Fibroblast of lung (primary cell): ENCODE data around the gene UGT8. TPM values are rescaled to one million over a fixed set of nuclear protein-coding genes. Genes with fewer than 3 reads are reported as not detected.

Experiments used
- DNase-seq, 2 donors: peaks; one replicate each; pipeline versions ENCODE4 v3.0.0 to v3.0.0-alpha.2; 2010; ENCODE audit warnings: low read depth in 2 of 2
- H2AFZ ChIP-seq: 2 replicates; pipeline ENCODE4 v1.5.1; 2012; ENCODE audit warnings: low read length, control low read depth, inconsistent platforms
- H3K27ac ChIP-seq: 2 replicates; pipeline ENCODE4 v1.5.1; 2011; ENCODE audit warnings: low read length, control low read depth; ENCODE audit not compliant: insufficient read depth
- H3K27me3 ChIP-seq: 2 replicates; pipeline ENCODE4 v1.5.1; 2011; ENCODE audit warnings: mild to moderate bottlenecking, low read length; ENCODE audit not compliant: control insufficient read depth, insufficient read depth
- H3K36me3 ChIP-seq: 2 replicates; pipeline ENCODE4 v1.5.1; 2011; ENCODE audit warnings: low read length; ENCODE audit not compliant: control insufficient read depth, insufficient read depth
- H3K4me1 ChIP-seq: 2 replicates; pipeline ENCODE4 v1.5.1; 2011; ENCODE audit warnings: low read length; ENCODE audit not compliant: control insufficient read depth, insufficient read depth; ENCODE audit errors: extremely low read depth
- H3K4me2 ChIP-seq: 2 replicates; pipeline ENCODE4 v1.5.1; 2011; ENCODE audit warnings: low read length, control low read depth; ENCODE audit not compliant: insufficient read depth; ENCODE audit errors: extremely low read depth
- H3K4me3 ChIP-seq, 4 experiments: fragments of 200-600 bp in 1 of 4; sonication (generic) in 1 of 4; replicated peaks in 1 of 4; 2 replicates each; pipeline ENCODE4 v1.5.1; 2011 to 2016; ENCODE audit warnings: low read length in 4 of 4, low read depth in 3 of 4, mild to moderate bottlenecking in 3 of 4, control low read depth in 2 of 4, inconsistent platforms in 1 of 4, mixed read lengths in 1 of 4; ENCODE audit not compliant: insufficient read depth in 1 of 4; ENCODE audit errors: control extremely low read depth in 1 of 4
- H3K79me2 ChIP-seq: 2 replicates; pipeline ENCODE4 v1.5.1; 2012; ENCODE audit warnings: mild to moderate bottlenecking, low read length, inconsistent platforms; ENCODE audit not compliant: control insufficient read depth, insufficient read depth
- H3K9ac ChIP-seq: 2 replicates; pipeline ENCODE4 v1.5.1; 2011; ENCODE audit warnings: mild to moderate bottlenecking, low read length, control low read depth; ENCODE audit not compliant: insufficient read depth
- H3K9me3 ChIP-seq: 2 replicates; pipeline ENCODE4 v1.5.1; 2012; ENCODE audit warnings: low read depth, low read length; ENCODE audit not compliant: control insufficient read depth, insufficient read depth
- H4K20me1 ChIP-seq: 2 replicates; pipeline ENCODE4 v1.5.1; 2011; ENCODE audit warnings: low read length; ENCODE audit not compliant: control insufficient read depth, insufficient read depth; ENCODE audit errors: extremely low read depth
- EZH2 ChIP-seq: IDR thresholded peaks from 2 replicates; pipeline ENCODE4 v1.5.1; 2012; ENCODE audit warnings: low read length, control low read depth, mild to moderate bottlenecking; ENCODE audit errors: missing control alignments
- polyA plus RNA-seq, 2 donors: library from polyadenylated mRNA; depleted of rRNA in 1 of 2; stranded (reverse) in 1 of 2; unstranded in 1 of 2; fragments of >200 nt; gene quantifications; 2 replicates each; pipeline ENCODE4 v1.2.1, GENCODE V29; 2011 to 2012; ENCODE audit warnings: missing spikeins in 1 of 2
- total RNA-seq: library from RNA; depleted of rRNA; stranded (reverse); fragments of >200 nt; gene quantifications from 2 replicates; pipeline ENCODE4 v1.2.1, GENCODE V29; 2014
- TF ChIP-seq, protein P1 (sequence below), 2 donors: IDR thresholded peaks in 1 of 2; conservative IDR thresholded peaks in 1 of 2; 1 replicate in 1 of 2; 2 replicates in 1 of 2; pipeline ENCODE4 v1.5.1; 2011 to 2012; ENCODE audit warnings: low read length in 2 of 2, control low read depth in 1 of 2, inconsistent platforms in 1 of 2, low read depth in 1 of 2, mild to moderate bottlenecking in 1 of 2

UGT8 gene
- total and polyA plus RNA-seq, 2 donors (not counting 1 experiment from before 2014, with no cell fraction given), result under 0.01 TPM; not detected in 1

DNA sequence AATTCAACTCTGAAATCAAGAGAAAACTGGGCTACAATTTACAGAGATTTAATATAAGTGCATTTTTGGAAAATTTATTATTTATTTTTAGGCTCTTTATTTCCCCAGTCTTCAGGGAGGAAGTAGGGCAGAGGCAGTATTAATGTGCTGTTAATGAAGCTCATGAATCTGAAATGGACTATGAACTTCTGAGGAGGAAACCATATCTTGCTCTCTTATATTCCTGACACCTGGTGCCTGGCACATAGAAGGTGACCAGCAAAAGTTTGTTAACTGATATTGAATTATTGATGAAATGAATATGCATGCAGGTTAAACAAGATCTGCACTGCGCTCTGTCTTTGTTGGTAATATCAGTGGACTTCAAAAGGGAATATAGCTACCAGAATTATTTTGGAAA lies 55.1 kb downstream of the UGT8 start:
- Histone ChIP-seq H3K36me3 (no peaks in the 10 kb centered on the region), H3K4me1 (no peaks in the 10 kb centered on the region), H3K4me2 (no peak overlapping the region), H3K27me3 (no peaks in the 10 kb centered on the region), H3K9ac (no peak overlapping the region), H4K20me1 (no peaks in the 10 kb centered on the region), H3K27ac (no peak overlapping the region), H3K4me3 (no peak overlapping the region), H3K9me3 (no peaks in the 10 kb centered on the region), H2AFZ (no peak overlapping the region), H3K79me2 (no peaks in the 10 kb centered on the region)
- no peak for TF ChIP-seq EZH2
- TF ChIP-seq, protein P1, sequence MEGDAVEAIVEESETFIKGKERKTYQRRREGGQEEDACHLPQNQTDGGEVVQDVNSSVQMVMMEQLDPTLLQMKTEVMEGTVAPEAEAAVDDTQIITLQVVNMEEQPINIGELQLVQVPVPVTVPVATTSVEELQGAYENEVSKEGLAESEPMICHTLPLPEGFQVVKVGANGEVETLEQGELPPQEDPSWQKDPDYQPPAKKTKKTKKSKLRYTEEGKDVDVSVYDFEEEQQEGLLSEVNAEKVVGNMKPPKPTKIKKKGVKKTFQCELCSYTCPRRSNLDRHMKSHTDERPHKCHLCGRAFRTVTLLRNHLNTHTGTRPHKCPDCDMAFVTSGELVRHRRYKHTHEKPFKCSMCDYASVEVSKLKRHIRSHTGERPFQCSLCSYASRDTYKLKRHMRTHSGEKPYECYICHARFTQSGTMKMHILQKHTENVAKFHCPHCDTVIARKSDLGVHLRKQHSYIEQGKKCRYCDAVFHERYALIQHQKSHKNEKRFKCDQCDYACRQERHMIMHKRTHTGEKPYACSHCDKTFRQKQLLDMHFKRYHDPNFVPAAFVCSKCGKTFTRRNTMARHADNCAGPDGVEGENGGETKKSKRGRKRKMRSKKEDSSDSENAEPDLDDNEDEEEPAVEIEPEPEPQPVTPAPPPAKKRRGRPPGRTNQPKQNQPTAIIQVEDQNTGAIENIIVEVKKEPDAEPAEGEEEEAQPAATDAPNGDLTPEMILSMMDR (conservative IDR thresholded peaks at IDR 0.05 in 1 of 2, IDR thresholded peaks at IDR 0.05 in 1 of 2; ENCODE audit: low read depth in 1 of 2, low read length in 2 of 2), result no peak
- DNase-seq, result no peak

DNA sequence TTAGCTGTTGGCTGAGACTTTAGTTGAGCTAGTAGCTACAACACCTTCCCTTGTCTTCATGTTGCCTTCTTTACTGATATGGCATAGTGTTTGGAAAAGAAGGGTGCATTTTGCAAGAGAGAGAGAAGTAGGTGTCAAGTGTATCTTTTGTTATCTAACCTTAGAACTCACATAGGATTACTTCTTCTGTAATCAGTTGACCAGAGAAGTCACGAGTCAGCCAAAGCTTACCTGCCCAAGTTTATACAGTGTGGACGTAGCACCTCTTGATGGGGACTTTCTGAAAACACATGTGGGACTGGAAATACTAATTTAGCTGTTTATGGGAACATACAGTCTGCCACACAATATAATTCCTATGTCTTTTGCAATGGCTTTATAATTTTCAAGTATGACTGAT lies 56.0 kb downstream of the UGT8 start:
- Histone ChIP-seq H3K27me3 (no peaks in the 10 kb centered on the region), H3K27ac (no peak overlapping the region), H3K36me3 (no peaks in the 10 kb centered on the region), H3K4me3 (no peak overlapping the region), H3K4me1 (no peaks in the 10 kb centered on the region), H3K9me3 (no peaks in the 10 kb centered on the region), H3K4me2 (no peak overlapping the region), H3K79me2 (no peaks in the 10 kb centered on the region), H3K9ac (no peak overlapping the region), H4K20me1 (no peaks in the 10 kb centered on the region), H2AFZ (no peak overlapping the region)
- DNase-seq, result no peak
- TF ChIP-seq, protein P1 (conservative IDR thresholded peaks at IDR 0.05 in 1 of 2, IDR thresholded peaks at IDR 0.05 in 1 of 2; ENCODE audit: low read depth in 1 of 2, low read length in 2 of 2), result no peak
- no peak for TF ChIP-seq EZH2

DNA sequence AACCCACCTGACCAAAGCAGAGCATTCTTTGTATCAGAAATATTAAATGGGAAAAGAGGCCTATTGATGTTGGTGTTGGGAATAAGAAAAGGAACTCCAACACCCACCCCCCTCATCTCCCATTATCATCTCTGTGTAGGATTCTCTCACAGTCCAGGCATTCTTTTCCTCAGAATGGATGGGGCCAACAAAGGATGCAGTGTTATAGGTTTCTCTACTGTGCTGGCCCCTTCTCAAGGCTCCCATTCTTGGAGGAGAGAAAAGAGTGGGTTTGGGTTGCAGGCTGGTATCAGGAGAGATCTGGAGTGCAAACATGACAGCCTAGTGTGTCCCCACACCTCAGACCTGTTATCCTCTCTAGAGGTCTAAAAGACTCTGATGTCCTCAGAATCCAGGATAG lies 59.6 kb downstream of the UGT8 start:
- H2AFZ ChIP-seq, result no peak overlapping the region
- no peak for TF ChIP-seq EZH2
- TF ChIP-seq, protein P1 (conservative IDR thresholded peaks at IDR 0.05 in 1 of 2, IDR thresholded peaks at IDR 0.05 in 1 of 2; ENCODE audit: low read depth in 1 of 2, low read length in 2 of 2), result no peak
- H3K27me3 ChIP-seq, result no peaks in the 10 kb centered on the region
- no peaks in the 10 kb centered on the region for H3K9me3 ChIP-seq
- no peak overlapping the region for H3K4me3 ChIP-seq
- DNase-seq, result no peak
- no peaks in the 10 kb centered on the region for H4K20me1 ChIP-seq
- H3K4me2 ChIP-seq, result no peak overlapping the region
- H3K36me3 ChIP-seq, result no peaks in the 10 kb centered on the region
- no peaks in the 10 kb centered on the region for H3K79me2 ChIP-seq
- no peak overlapping the region for H3K27ac ChIP-seq
- no peak overlapping the region for H3K9ac ChIP-seq
- no peaks in the 10 kb centered on the region for H3K4me1 ChIP-seq
